ENCODE measurements around the gene VIM.
"Not testable (repeated sequence)": the region's sequence is repeated elsewhere in the genome, so short reads cannot be mapped to it uniquely, and the experiment has no call there.

VIM gene

GRCh38 chr10:17244700-17245365, 16.8 kb downstream of the VIM start:
- in situ Hi-C loops (cut with HindIII; ENCODE audit: low sequenced_read_pairs), result loop anchor here (25.0 kb wide), 1 partner anchor 383 kb away; no protein-coding TSS in a partner anchor
- TF ChIP-seq, protein P1, sequence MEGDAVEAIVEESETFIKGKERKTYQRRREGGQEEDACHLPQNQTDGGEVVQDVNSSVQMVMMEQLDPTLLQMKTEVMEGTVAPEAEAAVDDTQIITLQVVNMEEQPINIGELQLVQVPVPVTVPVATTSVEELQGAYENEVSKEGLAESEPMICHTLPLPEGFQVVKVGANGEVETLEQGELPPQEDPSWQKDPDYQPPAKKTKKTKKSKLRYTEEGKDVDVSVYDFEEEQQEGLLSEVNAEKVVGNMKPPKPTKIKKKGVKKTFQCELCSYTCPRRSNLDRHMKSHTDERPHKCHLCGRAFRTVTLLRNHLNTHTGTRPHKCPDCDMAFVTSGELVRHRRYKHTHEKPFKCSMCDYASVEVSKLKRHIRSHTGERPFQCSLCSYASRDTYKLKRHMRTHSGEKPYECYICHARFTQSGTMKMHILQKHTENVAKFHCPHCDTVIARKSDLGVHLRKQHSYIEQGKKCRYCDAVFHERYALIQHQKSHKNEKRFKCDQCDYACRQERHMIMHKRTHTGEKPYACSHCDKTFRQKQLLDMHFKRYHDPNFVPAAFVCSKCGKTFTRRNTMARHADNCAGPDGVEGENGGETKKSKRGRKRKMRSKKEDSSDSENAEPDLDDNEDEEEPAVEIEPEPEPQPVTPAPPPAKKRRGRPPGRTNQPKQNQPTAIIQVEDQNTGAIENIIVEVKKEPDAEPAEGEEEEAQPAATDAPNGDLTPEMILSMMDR (IDR thresholded peaks at IDR 0.05; ENCODE audit: low read depth, low read length), result no peak
- DNase-seq (ENCODE audit: low read depth, low spot score), result peak; percentile 36
- H3K4me3 ChIP-seq (ENCODE audit: low read depth, low read length), result no peak overlapping the region

DNA sequence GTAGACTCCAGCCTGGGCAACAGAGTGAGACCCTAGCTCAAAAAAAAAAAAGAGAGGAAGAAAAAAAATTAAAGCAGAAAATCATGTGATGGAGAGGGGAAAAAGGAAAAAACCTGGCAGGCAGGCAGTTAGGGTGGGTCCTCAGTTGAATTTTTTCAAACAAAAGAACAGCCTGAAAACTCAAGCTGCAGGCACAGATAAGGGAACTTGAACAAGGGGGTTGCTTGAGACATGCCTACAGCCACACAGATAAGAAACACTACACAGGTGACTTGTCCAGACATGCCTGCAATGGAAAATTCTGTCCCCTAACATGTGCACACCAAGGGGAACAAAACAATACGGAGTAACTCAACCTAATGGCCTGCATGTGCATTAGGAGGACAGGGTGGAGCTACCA, 19.2 kb downstream of the VIM start:
- in situ Hi-C loops (cut with HindIII; ENCODE audit: low sequenced_read_pairs), result loop anchor here (25.0 kb wide), 1 partner anchor 385 kb away; no protein-coding TSS in a partner anchor
- TF ChIP-seq, protein P1 (IDR thresholded peaks at IDR 0.05; ENCODE audit: low read depth, low read length), result no peak
- no peak overlapping the region for H3K4me3 ChIP-seq (ENCODE audit: low read depth, low read length)
- DNase-seq (ENCODE audit: low read depth, low spot score), result no peak

- TF ChIP-seq, protein P1 (IDR thresholded peaks at IDR 0.05; ENCODE audit: low read depth, low read length), result no peak
- H3K4me3 ChIP-seq (ENCODE audit: low read depth, low read length), result no peak overlapping the region
- no peak for DNase-seq (ENCODE audit: low read depth, low spot score)
- in situ Hi-C loops (cut with HindIII; ENCODE audit: low sequenced_read_pairs), result loop anchor here (25.0 kb wide), 1 partner anchor 387 kb away; no protein-coding TSS in a partner anchor
These were observed 20.9 kb downstream of the VIM start for GRCh38 chr10:17248964-17249363.

GRCh38 chr10:17249820-17250219, 21.8 kb downstream of the VIM start:
- TF ChIP-seq, protein P1 (IDR thresholded peaks at IDR 0.05; ENCODE audit: low read depth, low read length), result peak; percentile 60
- peak; percentile 36 for DNase-seq (ENCODE audit: low read depth, low spot score)
- in situ Hi-C loops (cut with HindIII; ENCODE audit: low sequenced_read_pairs), result loop anchor here (25.0 kb wide), 1 partner anchor 388 kb away; no protein-coding TSS in a partner anchor
- H3K4me3 ChIP-seq (ENCODE audit: low read depth, low read length), result no peak overlapping the region

GRCh38 chr10:17250736-17251135, 22.7 kb downstream of the VIM start:
- TF ChIP-seq, protein P1 (IDR thresholded peaks at IDR 0.05; ENCODE audit: low read depth, low read length), result no peak
- in situ Hi-C loops (cut with HindIII; ENCODE audit: low sequenced_read_pairs), result no loop called here
- DNase-seq (ENCODE audit: low read depth, low spot score), result no peak
- H3K4me3 ChIP-seq (ENCODE audit: low read depth, low read length), result no peak overlapping the region

- in situ Hi-C loops (cut with HindIII; ENCODE audit: low sequenced_read_pairs); H3K4me3 ChIP-seq (ENCODE audit: low read depth, low read length); DNase-seq (ENCODE audit: low read depth, low spot score): not testable (repeated sequence)
These were observed 26.6 kb downstream of the VIM start for GRCh38 chr10:17254543-17255050.

DNA sequence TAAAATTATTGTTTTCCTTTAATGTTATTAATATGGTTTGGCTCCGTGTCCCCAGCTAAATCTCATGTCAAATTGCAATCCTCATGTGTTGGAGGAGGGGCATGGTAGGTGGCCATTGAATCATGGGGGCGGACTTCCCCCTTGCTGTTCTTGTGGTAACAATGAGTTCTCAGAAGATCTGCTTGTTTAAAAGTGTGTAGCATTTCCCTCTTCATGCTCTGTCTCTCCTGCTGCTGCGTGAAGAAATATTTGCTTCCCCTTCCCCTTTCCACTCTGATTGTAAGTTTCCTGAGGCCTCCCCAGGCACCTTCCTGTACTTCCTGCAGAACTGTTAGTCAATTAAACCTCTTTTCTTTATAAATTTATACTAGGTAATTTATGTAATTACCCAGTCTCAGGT, 27.5 kb downstream of the VIM start:
- DNase-seq (ENCODE audit: low read depth, low spot score), result no peak
- TF ChIP-seq, protein P1 (IDR thresholded peaks at IDR 0.05; ENCODE audit: low read depth, low read length), result no peak
- in situ Hi-C loops (cut with HindIII; ENCODE audit: low sequenced_read_pairs), result no loop called here
- H3K4me3 ChIP-seq (ENCODE audit: low read depth, low read length), result no peak overlapping the region

All from astrocyte of the spinal cord (primary cell).